ENCODE data around the gene BLOC1S4. TPM values are rescaled to one million over a fixed set of nuclear protein-coding genes. Genes with fewer than 3 reads are reported as not detected.

Gene BLOC1S4, protein sequence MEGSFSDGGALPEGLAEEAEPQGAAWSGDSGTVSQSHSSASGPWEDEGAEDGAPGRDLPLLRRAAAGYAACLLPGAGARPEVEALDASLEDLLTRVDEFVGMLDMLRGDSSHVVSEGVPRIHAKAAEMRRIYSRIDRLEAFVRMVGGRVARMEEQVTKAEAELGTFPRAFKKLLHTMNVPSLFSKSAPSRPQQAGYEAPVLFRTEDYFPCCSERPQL
- 13.5 to 18.5 TPM (median 17.4 TPM) in 5 replicates for total RNA-seq (2022; extraction: Qiagen RNA extraction)

DNA sequence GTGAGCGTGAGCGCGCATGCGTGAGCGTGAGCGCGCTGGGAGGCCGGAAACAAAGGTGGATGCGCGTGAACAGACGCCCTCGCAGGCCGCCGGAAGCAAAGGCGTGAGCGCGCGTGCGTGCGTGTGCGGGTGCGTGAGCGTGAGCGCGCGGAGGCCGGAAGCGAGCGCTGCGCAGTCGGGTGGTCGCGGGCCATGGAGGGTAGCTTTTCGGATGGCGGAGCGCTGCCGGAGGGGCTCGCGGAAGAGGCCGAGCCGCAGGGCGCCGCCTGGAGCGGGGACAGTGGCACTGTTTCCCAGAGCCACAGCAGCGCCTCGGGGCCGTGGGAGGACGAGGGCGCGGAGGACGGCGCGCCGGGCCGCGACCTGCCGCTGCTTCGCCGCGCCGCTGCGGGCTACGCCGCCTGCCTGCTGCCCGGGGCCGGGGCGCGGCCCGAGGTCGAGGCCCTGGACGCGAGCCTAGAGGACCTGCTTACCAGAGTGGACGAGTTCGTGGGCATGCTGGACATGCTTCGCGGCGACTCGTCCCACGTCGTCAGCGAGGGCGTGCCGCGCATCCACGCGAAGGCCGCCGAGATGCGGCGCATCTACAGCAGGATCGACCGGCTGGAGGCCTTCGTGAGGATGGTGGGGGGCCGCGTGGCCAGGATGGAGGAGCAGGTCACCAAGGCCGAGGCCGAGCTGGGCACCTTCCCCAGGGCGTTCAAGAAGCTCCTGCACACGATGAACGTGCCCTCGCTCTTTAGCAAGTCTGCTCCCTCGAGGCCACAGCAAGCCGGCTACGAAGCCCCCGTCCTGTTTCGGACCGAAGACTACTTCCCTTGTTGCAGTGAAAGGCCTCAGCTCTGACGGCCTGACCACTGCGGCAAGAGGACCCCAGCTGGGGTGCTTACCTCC, at the start of gene BLOC1S4:
Gene BLOC1S4, plus strand, starts transcription at position 157 of the 894 bp plus-strand sequence. Its CDS starts 36 bp downstream, at position 193.

DNA sequence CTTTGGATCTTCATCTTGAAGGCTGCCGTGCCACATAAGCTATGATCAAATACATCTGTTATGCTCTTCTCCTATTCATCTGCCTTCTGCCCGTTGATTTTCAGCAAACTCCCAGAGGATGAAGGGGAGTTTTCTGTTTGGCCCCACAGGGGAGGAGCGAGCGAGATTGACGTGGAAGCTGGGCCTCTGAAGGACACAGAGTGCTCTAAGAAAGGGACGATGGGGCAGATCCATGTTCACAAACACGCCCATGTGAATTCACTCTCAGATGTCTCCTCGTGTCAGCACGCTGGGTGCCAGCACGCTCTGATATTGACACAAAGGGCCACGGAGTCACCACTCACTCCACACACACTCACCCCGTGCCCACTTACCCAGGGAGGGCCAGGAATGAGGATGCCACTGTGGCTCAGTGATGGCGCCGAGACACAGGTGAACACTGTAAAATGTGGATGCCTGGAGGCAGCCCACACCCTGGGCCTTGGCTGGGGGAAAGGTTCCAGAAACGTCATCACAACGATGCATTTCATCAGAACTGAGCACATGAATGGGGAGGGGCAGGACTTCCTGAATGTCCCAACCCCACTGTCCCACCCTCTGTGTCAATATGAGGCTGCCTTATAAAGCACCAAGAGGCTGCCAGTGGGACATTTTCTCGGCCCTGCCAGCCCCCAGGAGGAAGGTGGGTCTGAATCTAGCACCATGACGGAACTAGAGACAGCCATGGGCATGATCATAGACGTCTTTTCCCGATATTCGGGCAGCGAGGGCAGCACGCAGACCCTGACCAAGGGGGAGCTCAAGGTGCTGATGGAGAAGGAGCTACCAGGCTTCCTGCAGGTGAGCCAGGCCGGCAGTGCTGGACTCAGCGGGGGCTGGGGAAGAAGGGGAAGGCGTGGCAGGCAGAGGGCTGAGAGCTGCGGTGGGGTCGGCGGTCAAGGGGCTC, 22.5 kb upstream of the BLOC1S4 start, which contains the start of gene S100P:
Gene S100P, plus strand, starts transcription at position 648 of the 946 bp plus-strand sequence. Its CDS starts 55 bp downstream, at position 703.

DNA sequence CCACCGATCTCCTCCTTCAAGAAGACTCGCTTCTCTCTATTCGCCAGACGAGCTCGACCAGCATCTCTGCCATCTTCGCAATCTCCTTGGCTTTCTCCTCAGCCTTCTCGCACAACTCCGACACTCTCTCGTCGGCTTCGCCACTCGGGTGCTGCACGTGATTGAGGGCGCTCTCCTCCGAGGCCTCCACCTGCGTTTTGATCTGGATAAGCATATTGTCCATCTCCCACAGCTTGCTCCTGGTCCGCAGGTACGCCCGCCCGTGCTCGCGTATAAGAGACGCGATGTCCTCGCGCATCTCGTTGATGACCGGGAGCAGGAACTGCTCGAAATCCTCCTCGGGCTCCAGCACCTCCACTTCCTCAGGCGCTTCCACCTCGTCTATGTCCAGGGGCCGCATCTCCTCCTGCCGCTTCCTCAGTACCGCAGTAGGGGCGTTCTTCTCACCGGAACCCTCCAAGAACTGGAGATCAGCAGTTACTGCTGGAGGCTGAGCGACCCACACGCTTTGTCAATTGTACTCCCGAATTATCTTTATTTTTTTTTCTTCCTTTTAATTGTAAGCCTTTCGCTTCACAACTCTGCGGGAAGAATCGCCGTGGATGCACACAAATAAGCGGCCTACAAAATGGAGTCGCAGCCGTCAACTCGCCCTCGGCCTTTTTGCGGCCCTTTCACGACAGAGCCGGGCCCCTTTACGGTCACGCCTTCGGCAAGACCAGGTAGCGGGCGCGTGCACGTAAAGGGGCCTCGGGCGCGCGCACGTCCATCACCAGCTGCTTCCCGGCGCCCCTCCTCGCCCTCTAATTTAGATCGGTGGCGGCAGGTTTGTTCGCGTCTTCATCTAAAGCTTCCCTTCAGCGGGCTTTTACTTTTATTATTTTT, 6.5 kb upstream of the BLOC1S4 start, which contains the start of gene MRFAP1L1:
Gene MRFAP1L1, minus strand, starts transcription at position 636 of the 885 bp plus-strand sequence. Its CDS starts 236 bp downstream, at position 400.

Other genes starting within 250 kb of the BLOC1S4 start
- 25.5 to 36.4 TPM (median 35.9 TPM) in 5 replicates for gene PPP2R2C, start 243.6 kb upstream of the BLOC1S4 start, total RNA-seq (2022; extraction: Qiagen RNA extraction)
- 8.4 to 11.0 TPM (median 9.6 TPM) in 5 replicates for gene MAN2B2, start 141.0 kb upstream of the BLOC1S4 start, total RNA-seq (2022; extraction: Qiagen RNA extraction)
- 250 to 265 TPM (median 257 TPM) in 5 replicates for gene MRFAP1, start 75.5 kb upstream of the BLOC1S4 start, total RNA-seq (2022; extraction: Qiagen RNA extraction)
- 54.2 to 116 TPM (median 104 TPM) in 5 replicates for gene S100P, start 22.3 kb upstream of the BLOC1S4 start, total RNA-seq (2022; extraction: Qiagen RNA extraction)
- 32.2 to 34.7 TPM (median 33.5 TPM) in 5 replicates for gene MRFAP1L1, start 6.3 kb upstream of the BLOC1S4 start, total RNA-seq (2022; extraction: Qiagen RNA extraction)
- gene KIAA0232, start 66.6 kb downstream of the BLOC1S4 start, total RNA-seq (2022; extraction: Qiagen RNA extraction) = 10.0 to 15.1 TPM (median 12.6 TPM) in 5 replicates
- gene TBC1D14, start 193.7 kb downstream of the BLOC1S4 start, total RNA-seq (2022; extraction: Qiagen RNA extraction) = 31.5 to 40.1 TPM (median 36.5 TPM) in 5 replicates

Data from A549 treated with Mapracorat at 1 μM for 4 hours (cell line).